GM19025 (cell line): ENCODE results near the gene CD36.

Source experiments
- ATAC-seq: cut with Tn5 transposase; IDR thresholded peaks from one replicate; pipeline ENCODE4 v1.9.1; 2021; ENCODE audit warnings: mild to moderate bottlenecking, low read depth, moderate library complexity; ENCODE audit not compliant: unreplicated experiment

The CD36 gene

DNA sequence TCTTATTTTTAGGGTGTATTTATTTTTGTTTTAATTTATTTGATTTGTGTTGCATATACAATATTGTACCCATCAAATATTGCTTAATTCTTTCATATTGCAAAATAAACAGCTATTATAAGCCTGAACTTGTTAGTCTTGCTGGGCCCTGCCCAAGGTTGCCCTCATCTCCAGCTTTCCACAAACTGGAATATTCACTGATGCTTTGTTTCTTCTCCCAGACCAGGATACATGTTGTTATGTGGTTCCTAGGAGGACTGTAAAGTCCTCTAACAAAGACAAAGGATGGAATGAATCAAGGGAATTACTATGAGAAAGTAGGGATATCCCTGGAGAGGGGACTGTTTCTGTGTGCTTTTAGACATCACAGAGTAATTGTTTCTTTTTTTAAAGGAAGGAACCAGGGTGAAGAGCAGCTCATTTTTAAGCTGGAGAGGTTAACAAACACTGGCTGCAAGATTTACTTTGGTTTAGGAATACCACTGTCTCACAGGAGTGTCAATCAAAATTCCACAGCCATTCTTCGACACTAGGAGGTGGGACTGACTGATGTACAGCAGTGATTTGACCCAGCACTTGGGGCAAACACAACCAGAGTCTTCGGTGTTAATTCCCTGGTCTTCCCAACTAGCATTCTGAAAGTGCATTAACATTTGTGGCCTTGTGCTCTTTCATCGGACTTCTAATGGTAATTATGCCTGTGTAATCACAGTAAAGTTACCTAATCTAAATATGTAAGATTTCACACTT is 14.8 kb upstream of the CD36 start:
- no peak for ATAC-seq

- no peak for ATAC-seq
These were observed 13.7 kb upstream of the CD36 start for GRCh38 chr7:80624763-80625162.

DNA sequence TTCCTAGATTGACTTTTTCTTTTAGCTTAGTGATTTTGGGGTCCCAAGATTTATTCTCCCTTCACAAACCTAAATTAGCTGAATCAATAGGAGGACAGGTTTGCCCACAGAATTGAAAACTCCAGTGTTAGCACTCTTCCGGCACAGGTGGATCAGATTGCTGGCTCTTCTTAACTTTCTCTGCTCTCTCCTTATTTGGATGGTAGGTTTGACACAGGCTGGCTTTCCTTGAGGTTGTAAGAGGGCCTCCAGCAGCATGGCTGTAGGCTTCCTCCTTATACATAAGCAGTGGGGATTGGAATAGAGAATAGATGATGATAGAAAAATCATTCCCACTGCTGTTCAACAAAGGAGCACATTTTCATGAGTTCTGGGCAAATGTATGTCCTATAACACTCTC is 9.4 kb upstream of the CD36 start:
- no peak for ATAC-seq

GRCh38 chr7:80630608-80631405 is 7.6 kb upstream of the CD36 start:
- ATAC-seq: no peak

GRCh38 chr7:80631421-80631820 is 7.0 kb upstream of the CD36 start:
- no peak for ATAC-seq

DNA sequence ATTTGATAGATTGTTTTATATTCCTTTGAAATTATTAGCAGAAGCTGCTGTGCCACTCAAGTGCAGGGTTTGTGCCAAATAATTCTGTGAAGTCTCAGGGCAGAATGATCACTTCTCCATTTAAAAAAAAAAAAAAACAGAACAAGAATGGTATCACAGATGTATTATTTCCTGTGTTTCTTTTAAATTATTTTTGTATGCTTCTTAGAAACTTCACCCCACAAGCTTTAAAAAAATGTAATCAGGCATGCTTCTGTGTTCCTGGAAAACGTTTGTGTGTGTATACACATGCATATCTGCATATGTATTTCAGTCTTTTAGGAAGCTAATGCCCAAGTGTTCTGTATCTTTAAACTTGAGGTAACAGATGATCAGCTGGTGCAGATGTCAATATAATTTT is 6.3 kb upstream of the CD36 start:
- ATAC-seq: no peak

GRCh38 chr7:80632819-80633218 is 5.6 kb upstream of the CD36 start:
- no peak for ATAC-seq

- ATAC-seq: no peak
These were observed 3.9 kb upstream of the CD36 start for GRCh38 chr7:80634505-80634904.

DNA sequence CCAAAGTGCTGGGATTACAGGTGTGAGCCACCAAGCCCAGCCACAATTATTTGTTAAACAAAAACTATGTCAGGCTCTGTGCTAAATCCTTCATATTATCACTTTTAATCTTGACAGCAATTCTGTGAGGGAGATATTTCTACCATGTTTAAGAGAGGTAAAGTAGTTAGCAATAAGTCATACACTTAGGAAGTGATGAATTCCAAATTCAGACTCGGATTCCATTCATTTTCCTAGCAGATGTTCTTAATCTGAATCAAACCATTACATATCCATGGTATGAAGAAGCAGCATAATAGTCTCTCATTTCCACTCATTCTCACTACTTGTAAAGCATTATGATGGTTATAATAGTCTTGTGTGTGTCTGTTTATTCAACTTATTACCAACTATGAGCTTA is 2.9 kb upstream of the CD36 start:
- ATAC-seq: no peak

DNA sequence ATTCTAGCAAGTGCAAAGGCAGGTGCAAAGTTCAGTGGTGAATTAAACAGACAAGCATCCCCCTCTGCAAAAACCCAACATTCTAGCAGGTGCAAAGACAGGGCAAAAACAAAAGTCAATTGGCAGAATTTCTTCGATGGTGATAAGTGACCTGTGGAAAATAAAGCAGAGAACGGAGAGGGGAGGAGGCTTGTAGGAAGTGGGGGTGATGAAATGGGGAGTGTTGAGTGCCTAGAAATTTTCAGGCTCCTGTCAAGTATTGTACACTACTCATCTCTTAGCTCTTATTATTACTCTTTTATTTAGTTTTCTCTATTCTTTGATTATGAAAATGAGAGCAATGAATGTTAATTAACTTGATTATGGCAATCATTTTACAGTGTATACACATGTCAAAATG is 2.4 kb upstream of the CD36 start:
- ATAC-seq: no peak

- no peak for ATAC-seq
These were observed 1.7 kb upstream of the CD36 start for GRCh38 chr7:80636709-80637108.

DNA sequence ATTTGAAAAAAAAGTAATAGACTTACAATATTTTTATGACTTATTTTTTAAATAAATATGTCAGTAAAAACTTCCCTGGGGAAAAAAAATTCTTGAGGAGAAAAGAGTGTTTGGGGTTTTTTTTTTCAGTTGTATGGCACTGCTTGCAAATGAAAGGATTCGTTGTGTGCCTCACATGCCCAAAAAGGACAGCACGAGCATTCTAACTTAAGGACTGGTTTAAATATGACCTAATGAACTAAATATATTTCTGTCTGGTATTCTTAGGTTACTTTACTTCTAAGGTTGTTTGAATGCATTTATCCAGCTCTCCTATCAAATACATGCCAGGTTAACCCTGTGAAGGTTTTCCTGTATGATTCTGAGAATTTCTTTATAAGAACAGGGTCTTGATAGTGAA is 988 bp upstream of the CD36 start:
- no peak for ATAC-seq

- ATAC-seq: no peak
These were observed 569 bp downstream of the CD36 start for GRCh38 chr7:80639011-80639410.

DNA sequence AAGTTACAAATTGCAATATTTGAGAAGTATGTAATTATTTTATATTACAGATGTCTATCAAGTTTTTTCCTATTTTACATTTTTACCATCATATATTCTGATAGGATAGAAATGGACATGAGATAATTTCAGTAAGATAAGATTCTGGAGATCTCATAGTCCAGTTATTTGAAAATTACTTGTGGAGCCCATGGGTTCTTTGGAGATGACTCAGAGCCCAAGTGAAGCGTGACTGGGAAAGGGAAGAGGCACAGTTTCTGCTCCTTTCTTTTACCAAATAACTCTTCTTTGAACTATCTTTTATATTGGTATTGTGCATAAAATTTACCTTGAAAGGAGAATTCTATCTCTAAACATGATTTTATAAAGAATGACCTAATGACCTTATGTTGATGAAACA is 2.4 kb downstream of the CD36 start:
- ATAC-seq: no peak

DNA sequence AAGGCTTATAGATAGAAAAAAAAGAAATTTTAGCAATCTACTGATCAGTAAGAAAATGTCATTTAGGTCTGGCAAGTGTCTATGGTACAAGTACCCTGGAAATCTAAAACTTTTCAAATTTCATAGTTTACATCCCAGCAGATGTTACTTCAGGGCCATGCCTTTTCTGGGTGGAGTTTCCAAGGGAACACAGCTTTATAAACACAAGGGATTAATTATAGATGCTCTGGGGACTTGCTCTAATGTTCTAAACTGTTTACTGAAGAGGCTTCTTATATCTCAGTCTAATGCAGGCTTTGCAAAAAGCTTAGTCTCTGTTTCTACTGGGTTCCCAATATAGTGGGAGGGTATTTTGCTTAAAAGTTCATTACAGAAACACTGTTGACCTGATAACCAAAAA is 3.1 kb downstream of the CD36 start:
- no peak for ATAC-seq

GRCh38 chr7:80642871-80643270 is 4.4 kb downstream of the CD36 start:
- no peak for ATAC-seq

- no peak for ATAC-seq
These were observed 5.0 kb downstream of the CD36 start for GRCh38 chr7:80643336-80643915.

DNA sequence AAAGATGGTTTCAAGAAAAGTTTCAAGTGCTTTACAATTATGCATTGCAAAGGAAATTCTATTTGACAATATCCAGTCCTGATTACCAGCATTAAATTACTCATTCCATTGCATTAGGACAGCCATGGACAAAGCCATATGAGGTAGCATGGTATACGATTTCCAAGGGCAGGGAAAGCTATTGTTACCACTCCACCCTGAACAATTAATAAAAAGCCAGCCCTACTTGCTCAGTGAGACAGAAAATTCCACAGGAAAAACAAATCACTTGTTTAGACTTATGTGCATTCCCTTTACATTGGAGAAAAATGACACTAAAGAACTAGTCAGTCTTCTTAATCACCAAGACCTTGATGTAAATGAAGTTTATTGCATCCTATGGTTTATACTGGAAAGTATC is 5.6 kb downstream of the CD36 start:
- no peak for ATAC-seq

DNA sequence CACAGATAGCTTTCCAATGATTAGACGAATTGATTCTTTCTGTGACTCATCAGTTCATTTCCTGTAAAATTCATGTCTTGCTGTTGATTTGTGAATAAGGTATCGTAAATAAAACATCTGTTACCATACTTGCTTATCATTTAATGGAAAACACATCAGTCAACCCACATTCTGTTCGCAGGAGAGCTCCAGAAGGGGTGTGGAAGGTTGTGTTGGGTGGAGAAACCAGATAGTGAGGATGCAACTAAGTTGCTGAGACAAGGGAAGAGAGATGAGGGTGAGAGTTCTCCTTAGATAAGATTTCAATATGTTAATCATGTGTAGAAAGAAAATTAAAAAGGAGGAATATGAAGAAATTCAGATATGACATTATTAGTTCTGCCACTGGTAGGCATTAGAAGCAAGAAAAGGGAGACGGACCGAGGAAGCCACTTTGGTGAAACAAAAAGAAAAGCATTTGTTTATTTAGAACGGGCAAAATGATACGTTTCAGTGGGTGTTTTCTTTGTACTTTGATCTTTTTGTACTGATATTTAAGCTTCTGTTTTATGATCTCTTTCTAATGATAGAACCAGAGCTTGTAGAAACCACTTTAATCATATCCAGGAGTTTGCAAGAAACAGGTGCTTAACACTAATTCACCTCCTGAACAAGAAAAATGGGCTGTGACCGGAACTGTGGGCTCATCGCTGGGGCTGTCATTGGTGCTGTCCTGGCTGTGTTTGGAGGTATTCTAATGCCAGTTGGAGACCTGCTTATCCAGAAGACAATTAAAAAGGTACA is 7.8 kb downstream of the CD36 start:
- no peak for ATAC-seq

DNA sequence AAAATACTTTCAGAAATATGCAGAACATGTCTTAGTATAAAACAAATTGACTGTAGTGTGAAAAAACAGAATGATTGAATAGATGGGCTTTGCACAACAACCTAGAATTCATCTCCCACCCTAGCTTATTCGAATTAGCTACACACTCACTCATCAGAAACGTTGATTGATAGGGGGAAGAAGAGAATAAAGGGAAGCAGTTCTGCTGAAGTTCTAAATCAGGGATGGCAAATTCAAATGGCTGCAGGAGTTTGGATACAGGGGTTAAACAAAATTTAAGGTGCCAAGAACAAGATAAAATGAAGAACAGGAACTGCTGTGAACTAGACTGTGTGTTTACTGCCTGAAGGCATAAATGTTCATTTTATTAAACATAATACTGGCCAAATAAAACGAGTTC is 9.0 kb downstream of the CD36 start:
- no peak for ATAC-seq

DNA sequence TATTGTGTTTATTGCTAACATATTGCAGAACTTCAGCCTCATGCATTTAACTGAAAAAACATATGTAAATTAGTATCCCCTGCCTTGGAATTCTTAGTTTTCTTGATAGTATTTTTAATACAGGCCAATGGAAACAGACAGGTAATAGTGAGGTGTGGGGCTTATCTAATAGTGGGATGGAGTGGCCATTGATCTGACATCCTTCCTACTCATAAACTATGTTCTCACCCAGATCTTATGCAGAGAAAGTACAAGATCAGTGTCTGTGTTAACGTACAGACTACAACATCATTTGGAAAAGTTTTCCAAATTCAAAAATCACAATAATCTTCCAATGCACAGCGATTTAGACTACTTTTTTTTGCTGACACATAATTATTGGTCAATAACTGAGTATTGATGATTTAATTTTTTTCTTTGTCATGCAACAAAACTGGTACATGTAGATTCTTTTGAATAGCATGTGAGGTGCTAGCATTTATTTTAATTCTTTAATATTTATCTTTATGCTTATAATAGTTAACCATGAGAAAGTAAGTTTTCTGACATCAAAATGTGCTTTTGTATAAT is 9.7 kb downstream of the CD36 start:
- ATAC-seq: no peak
